Activated T-helper 9 cell treated with anti-CD3 and anti-CD28 coated beads, Interleukin-2, amount 50 U/mL, for 16 hours (primary cell): ENCODE results near the gene IL7R.
"Not testable (repeated sequence)": the region's sequence is repeated elsewhere in the genome, so short reads cannot be mapped to it uniquely, and the experiment has no call there.

Source experiments
- DNase-seq: peaks from one replicate; pipeline ENCODE4 v3.0.0-alpha.2; 2020; ENCODE audit warnings: low read depth

IL7R gene

GRCh38 chr5:35876454-35876853, 19.8 kb downstream of the IL7R start:
- no peak for DNase-seq

GRCh38 chr5:35876922-35877321, 20.2 kb downstream of the IL7R start:
- no peak for DNase-seq

- no peak for DNase-seq
Observed at GRCh38 chr5:35877655-35878054, 21.0 kb downstream of the IL7R start.

GRCh38 chr5:35878079-35878478, 21.4 kb downstream of the IL7R start:
- no peak for DNase-seq

GRCh38 chr5:35879096-35879495, 22.4 kb downstream of the IL7R start:
- DNase-seq: no peak

- no peak for DNase-seq
Observed at GRCh38 chr5:35879649-35880048, 23.0 kb downstream of the IL7R start.

- no peak for DNase-seq
Observed at GRCh38 chr5:35880156-35880555, 23.5 kb downstream of the IL7R start.

- DNase-seq: no peak
Observed at GRCh38 chr5:35881758-35882157, 25.1 kb downstream of the IL7R start.

GRCh38 chr5:35884191-35884769, 27.6 kb downstream of the IL7R start:
- no peak for DNase-seq

GRCh38 chr5:35884773-35885172, 28.1 kb downstream of the IL7R start:
- no peak for DNase-seq

- DNase-seq: no peak
Observed at GRCh38 chr5:35886381-35886780, 29.7 kb downstream of the IL7R start.

GRCh38 chr5:35887321-35888100, 30.8 kb downstream of the IL7R start:
- DNase-seq: no peak

GRCh38 chr5:35890021-35891020, 33.6 kb downstream of the IL7R start:
- DNase-seq: no peak

GRCh38 chr5:35892799-35893198, 36.1 kb downstream of the IL7R start:
- DNase-seq: not testable (repeated sequence)

- no peak for DNase-seq
Observed at GRCh38 chr5:35894131-35894530, 37.4 kb downstream of the IL7R start.

GRCh38 chr5:35898952-35899660, 42.4 kb downstream of the IL7R start:
- no peak for DNase-seq

GRCh38 chr5:35899800-35900199, 43.1 kb downstream of the IL7R start:
- no peak for DNase-seq

GRCh38 chr5:35900972-35901695, 44.4 kb downstream of the IL7R start:
- DNase-seq: no peak

GRCh38 chr5:35902046-35902672, 45.5 kb downstream of the IL7R start:
- DNase-seq: no peak

GRCh38 chr5:35903631-35904203, 47.0 kb downstream of the IL7R start:
- no peak for DNase-seq
